GM18868 (cell line): ENCODE results near the gene GPRIN2.
"Not testable (repeated sequence)": the region's sequence is repeated elsewhere in the genome, so short reads cannot be mapped to it uniquely, and the experiment has no call there.

ENCODE experiments used
- ATAC-seq: cut with Tn5 transposase; IDR thresholded peaks from one replicate; pipeline ENCODE4 v1.9.1; 2021; ENCODE audit warnings: mild to moderate bottlenecking, moderate library complexity; ENCODE audit not compliant: unreplicated experiment

The GPRIN2 gene

DNA sequence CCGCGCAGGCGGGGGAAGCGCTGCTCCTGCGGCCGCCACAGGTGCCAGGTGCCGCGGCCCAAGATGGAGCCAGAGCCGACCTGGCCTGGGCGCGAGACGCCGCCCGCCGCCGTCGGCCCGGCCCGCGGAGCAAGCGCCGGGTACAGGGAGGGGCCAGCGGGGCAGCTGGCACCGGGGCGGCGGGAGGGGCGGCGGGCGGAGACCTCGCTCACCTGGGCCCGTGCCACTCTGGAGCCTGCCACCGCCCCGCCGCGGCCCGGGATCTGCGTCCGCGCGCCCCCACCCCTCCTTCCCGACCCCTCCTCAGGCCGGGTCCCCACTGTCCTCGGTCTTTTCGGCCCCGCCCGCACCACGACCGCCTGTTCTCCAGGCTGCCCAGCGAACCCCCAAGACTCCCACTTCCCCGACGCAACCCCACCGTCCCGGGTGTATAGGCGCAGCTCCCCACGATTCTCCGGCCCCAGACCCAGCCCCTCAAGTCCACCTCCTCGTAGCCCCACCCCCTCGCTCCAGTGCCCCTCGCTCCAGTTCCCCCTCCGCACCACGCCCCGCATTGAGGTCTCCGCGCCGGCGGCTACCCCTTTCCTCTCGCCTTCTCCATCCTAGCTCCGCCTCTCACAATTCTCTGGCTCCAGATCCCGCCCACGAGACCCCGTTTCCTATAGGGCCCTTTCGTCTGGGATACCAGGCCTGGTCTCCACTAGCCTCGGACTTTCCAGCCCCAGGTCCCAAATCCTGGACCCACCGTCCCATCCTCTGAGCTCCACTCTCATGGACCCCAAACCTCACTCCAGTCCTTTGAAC lies at the start of gene GPRIN2:
TSS of gene GPRIN2 (minus strand) at position 144 of the 804 bp plus-strand sequence. CDS start 5,922 bp downstream, outside the sequence.
- no peak for ATAC-seq

DNA sequence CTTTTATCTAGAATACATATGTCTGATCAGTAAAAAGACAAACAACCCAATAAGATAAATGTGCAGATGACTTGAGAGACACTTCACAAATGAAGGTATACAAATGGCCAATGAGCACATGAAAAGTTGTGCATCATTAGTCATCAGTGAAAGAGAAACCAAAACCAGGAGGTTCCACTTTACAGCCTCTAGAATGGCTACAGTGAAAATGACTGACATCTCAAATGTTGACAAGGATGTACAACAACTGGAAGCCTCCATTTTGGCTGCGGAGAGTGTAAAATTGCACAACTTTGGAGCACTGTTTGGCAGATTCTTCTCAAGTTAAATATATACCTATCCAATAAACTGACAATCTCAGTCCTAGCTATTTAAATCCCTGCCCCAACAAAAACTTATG lies 44.1 kb upstream of the GPRIN2 start:
- ATAC-seq = peak; percentile 62

DNA sequence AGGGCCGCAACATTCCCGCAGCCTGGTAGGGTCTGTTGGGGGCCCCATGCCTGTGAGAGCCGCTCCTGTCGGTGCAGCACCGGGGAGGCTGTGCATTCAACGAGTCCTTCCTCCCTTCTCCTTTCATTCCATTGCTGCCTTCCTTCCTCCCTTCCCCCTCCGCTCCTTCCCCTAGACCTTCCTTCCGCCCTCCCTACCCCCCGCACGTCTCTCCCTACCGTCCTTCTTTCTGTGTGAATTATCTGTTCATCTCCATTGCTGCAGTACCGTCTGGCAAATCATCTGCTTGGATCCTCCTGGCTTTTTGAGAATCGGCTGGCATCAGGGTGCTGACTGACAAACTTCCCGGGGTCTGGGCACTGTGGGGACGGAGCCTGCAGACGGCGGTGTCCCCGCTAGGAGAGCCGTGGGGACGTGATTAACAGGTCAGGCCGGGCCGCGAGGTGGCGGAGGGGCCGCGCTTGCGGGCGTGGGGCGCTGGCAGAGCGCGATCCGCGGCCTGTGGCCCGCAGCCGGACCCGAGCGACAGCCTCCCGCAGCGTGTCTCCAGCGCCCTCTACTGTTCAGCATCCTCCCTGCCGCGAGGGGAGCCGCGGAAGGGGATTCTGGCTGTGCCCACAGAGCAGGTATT lies 41.3 kb upstream of the GPRIN2 start:
- peak; percentile 84 for ATAC-seq

DNA sequence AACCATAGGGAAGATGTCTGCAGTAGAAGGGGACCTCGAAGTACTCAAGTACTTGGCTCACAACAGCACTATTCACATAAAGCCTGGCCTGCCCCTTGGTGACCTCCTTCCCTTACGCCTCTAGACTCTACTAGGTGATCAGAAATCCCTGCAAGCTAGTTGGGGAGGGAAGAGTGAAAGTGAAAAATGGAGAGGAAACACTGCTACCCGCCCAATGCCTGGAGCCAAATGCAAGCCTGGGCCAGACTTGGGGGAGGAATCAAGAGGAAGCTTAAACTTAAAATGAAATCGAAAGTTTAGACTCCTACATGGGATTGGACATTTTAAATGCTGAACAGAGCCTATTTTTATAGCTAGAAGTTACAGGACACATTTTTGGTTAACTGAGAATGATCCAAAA lies 40.1 kb upstream of the GPRIN2 start:
- ATAC-seq = peak; percentile 32

DNA sequence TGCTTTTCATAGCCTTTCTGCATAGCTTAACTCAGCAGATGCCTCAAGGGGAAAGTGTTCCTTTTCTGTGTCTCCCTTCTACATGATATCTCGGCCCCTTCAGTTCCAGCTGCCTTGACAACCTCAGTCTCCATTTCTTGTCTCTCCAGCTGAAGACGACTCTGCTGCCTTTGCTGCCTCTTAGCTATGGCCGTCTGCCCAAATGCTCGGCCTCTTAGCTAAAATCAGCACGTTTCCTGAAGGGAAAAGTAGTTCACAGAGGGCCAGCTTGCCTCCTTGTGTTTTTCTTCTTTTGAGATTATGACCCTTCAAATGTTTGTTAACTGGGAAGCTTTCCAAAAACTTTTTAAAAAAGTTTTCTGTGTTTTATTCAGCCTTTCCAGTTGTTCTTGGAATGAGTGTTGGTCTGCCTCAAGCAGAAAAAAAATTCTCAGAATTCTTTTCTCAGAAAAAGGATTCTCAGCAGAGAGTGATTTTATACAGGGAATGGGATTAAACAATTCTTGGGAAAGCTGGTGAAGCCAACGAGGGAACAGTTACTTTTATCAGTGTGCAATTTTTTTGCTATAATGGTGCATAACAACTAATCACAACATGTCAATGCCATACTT lies 38.1 kb upstream of the GPRIN2 start:
- not testable (repeated sequence) for ATAC-seq

DNA sequence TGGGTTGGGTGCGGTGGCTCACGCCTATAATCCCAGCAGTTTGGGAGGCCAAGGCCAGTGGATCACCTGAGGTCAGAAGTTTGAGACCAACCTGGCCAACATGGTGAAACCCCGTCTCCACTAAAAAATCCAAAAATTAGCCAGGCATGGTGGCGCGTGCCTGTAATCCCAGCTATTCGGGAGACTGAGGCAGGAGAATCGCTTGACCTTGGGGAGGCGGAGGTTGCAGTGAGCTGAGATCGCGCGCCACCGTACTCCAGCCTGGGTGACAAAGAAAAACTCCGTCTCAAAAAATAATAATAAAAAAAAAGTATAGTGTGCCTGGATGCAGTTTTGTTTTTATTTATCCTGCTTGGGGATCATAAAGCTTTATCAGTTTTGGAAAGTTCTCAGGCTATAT lies 36.8 kb upstream of the GPRIN2 start:
- not testable (repeated sequence) for ATAC-seq

DNA sequence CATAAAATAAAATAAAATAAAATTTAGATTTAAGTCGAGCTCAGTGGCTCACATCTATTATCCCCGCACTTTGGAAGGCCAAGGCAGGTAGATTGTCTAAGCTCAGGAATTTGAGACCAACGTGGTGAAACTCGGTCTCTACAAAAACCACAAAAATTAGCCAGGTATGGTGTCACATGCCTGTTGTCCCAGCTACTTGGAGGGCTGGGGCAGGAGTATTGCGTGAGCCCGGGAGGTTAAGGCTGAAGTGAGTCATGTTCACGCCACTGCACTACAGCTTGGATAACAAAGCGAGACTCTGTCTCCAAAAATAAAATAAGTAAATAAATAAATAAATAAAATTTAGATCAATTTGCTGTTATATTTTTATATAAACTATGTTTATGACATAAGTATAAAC lies 34.6 kb upstream of the GPRIN2 start:
- ATAC-seq = not testable (repeated sequence)

DNA sequence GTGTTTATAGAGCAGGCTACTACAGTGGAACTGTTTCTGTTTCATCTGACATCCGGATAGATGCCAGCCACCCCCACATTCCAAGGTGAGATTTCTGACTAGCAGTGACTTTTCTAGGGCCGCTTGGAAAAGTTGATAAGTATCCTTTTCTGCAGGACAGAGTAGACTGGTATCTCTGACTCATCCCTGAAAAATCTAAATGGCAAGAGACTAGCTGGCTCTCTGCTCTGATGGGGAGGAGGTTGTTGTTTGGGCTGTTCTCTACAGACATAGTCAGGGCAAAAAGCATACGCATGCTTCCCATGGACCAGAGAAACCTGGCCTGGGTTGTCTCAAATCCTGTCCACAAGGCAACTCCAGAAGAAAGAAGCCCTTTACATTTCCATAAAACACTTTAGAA lies 33.1 kb upstream of the GPRIN2 start:
- not testable (repeated sequence) for ATAC-seq

DNA sequence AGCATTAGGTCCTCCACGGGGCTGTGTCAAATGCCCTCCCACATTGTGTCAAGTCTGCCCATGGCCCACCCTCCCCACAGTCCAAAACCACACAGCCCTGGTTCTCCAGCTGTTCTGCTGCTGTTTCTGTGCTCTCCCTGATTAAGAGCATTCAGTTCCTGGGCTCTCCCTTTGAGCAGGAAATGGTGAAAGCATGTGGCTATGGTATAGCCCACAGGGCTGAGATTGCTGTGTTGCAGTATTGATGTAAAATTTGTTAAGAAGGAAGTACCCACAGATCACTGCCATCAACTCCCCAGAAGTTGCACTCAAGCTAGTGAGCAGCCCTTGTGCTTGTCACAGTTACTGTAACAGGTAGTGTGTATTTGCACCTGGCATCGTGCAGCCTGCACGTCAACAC lies 31.8 kb upstream of the GPRIN2 start:
- not testable (repeated sequence) for ATAC-seq

DNA sequence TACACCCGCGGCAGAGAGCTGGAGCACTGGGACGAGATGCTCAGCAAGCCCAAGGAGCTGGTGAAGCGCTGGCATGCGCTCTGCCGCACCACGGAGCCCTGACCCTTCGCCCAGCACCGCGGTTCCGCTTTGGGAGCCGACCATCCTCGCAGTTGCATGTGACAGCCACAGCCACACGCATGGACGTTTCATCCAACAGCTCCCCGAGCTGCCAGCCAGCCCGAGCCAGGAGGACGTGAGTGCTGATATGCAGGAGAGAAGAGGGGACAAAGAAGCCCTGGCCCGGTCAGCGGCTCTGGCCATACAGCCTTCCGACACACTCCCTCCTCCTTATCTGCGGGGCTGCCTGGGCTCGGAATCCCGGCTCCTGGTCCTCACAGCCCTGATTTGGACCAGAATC lies 31.1 kb upstream of the GPRIN2 start:
- ATAC-seq = not testable (repeated sequence)

DNA sequence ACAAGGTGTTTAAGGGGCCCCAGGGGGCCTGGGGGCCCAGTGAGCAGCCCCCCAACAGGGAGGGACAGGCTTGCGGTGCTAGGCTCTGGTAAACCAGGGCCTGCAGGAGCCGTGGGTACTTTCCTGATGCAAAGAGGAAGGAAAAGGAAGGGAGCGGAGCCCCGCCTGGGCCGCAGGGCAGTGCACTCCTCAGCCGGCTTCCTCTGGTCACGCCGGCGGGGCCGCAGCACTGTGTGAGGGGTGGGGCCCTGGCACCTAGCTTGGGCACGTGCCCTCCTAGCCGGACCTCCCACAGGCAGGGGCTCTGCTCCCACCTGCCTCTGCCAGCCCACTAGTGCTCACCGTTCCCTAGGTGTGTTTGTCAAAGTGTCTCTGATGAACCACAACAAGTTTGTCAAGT lies 28.8 kb upstream of the GPRIN2 start:
- ATAC-seq = not testable (repeated sequence)

DNA sequence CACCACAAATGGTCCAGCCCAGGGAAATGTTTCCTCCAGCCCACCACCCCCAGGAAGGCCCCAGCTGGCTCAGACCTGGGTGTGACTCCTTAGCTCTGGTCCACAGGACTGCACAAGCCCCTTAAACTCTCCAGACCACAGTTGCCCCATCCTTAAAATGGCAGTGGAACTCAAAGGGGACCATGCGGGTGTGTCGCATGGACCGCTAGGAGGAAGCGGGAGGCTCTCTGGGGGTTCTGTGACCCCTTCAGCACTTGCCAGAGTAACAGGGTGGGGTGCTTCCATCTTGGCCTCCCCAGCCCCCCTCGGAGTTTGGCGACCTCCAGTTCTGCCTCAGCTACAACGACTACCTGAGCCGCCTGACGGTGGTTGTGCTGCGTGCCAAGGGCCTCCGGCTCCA lies 27.7 kb upstream of the GPRIN2 start:
- ATAC-seq = not testable (repeated sequence)

DNA sequence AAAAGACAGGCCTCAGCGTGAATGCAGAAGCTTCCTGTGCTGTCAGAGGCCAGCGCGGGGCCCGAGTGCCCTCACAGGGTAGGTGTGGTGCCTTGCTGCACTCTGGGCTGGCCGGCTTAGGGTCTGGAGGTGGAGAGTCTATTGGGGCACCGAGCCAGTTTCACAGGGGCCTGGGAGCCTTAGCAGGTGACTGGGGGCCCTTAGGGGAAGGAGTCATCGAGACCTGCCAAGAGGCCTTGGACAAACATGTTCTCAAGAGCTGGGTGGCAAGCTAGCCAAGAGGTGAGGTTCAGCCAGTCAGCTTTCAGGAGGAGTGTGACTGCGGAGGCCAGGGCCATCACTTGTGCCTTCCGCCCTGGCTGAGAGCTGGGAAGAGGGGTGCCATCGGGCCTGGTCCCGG lies 26.1 kb upstream of the GPRIN2 start:
- ATAC-seq = not testable (repeated sequence)

DNA sequence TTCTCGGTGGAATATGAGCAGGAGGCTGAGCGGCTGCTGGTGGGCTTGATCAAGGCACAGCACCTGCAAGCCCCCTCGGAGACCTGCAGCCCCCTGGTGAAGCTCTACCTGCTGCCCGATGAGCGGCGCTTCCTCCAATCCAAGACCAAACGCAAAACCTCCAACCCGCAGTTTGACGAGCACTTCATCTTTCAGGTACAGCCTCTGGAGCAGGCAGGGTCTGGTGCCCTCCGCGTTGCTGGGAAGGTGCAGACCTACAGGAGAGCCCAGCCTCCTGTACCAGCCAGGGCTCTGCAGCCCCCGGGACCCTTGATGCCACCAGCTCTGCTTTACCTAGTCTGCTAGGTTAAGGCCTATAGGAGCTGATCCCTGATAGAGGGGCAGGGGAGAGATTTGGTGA lies 25.5 kb upstream of the GPRIN2 start:
- ATAC-seq = not testable (repeated sequence)

DNA sequence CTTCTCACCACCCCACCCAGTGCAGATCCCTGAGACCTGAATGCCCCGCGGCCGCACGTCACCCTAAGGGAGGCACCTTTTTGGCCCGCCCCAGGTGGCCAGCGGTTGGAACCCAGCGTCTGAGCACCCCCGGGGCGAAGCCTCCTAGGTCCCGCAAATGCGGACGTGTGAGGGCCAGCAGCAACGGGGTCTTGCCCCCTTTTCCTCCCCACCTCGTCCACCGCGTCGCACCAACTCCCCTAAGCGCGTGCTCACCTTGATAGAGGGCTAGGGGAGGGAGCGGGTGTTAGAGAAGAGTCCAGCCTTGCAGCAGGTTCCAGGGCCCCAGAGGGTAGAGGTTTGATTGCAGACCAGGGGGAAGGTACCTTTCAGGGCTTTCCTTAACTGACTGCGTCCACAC lies 22.9 kb upstream of the GPRIN2 start:
- ATAC-seq = not testable (repeated sequence)

DNA sequence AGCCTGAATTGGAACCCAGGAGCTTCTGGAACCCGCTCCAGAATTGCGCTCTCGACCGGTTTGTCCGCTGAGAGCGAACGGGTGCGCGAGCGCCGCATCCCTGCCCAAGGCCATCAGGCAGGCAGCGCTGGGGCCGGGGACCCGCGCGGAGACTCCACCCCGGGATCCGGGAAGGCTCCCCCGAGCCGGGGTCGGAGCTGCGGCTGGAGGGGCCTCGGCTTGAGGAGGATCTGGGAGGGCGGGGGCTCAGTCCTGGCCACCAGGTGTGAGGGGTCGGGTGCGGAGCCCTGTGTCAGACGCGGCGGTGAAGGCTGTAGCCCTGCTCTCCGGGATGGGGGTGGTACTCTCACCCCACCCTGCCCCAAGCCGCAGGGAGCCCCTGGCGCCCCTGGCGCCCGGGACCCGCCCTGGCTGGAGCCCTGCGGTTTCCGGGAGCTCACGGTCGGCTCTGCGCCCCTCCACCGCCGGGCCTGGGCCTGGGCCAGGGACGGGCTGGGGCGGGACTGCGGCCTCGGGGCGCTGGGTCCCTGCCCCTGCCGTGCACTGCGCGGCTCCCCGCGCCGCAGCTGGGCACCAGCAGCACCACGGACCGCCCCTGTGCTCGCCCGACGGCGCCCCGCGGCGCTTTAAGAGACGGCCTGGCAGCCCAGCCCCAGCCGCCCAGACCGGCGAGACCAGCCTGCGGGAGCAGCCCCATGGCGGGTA lies 22.2 kb upstream of the GPRIN2 start, which contains the start of gene SYT15:
TSS of gene SYT15 (plus strand) at position 655 of the 705 bp plus-strand sequence. CDS start at position 696, 41 bp downstream.
- ATAC-seq = not testable (repeated sequence)

DNA sequence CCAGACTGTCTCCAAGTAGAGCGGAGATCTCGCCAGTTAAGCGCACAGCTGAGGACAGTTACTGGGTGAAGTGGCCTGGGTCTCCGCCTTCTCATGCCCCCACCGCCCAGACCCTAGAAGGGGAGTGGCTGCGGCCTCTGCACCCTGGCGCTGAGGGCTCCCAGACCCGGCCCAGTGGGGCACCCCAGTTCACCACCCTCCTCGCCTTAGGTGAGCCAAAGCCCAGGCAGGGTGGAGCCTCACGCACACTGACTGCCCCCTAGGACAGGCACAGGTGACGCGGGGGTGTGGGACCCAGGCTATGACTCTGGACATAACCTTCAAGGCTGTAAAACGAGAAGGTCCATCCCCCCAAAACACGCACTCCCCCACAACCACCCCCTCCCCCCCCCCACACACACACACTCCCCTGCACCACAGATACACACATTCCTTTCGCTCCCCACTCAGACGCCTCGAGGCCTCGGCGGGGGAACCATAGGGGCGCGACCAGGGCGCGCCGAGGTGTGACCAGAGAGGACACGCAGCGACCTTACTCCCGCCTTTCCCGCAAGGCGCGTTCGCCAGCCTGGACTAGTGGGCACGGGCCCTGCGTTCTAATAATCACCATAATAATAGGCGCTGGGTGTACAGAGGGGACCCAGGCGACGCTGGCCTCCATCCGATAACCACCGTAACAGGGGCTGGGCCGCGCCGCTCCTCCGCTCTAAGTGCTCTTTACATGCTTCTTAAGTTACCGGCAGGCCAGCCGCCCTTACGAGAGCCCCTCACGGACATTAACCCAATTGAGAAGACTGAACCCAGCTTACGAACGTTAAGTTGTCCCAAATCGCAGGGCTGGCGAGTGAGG lies 21.4 kb upstream of the GPRIN2 start:
- ATAC-seq = not testable (repeated sequence)

DNA sequence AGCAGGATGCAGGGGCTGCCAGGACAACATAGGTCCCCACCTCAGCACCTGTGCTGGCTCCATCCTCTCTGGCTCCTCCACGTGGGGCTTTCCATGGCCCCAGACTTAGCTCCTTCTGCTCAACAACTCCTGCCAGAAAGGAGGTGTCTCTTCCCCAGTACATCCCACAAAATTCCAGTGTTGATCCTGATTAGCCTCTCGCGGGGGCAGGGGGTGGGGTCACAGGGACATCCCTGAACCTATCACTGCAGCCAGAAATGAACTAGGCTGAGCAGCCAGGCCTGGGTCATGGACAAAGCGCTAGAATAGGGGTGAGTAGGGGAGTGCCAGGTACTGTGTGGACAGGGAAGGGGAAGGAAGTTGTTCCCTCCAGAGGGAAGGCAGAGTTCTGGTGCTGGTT lies 17.4 kb upstream of the GPRIN2 start:
- not testable (repeated sequence) for ATAC-seq

DNA sequence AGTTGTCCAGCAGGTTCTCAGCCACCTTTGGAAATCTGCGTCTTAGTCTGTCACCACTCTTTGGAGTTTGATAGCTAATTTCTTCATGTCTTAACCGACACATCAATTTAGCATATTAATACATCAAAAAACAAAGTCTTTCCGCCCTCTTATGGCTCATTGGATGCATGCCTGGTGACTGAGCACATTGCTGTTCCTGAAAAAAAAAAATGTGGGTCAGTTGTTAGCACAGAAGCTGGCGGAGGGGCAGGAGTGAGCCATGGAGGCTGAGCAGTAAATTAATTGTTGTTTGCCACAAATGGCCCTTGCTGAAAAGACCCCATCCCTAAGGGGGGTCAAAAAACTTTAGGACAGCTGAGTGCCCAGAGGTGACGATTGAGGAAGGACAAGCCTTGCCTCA lies 16.9 kb upstream of the GPRIN2 start:
- not testable (repeated sequence) for ATAC-seq

DNA sequence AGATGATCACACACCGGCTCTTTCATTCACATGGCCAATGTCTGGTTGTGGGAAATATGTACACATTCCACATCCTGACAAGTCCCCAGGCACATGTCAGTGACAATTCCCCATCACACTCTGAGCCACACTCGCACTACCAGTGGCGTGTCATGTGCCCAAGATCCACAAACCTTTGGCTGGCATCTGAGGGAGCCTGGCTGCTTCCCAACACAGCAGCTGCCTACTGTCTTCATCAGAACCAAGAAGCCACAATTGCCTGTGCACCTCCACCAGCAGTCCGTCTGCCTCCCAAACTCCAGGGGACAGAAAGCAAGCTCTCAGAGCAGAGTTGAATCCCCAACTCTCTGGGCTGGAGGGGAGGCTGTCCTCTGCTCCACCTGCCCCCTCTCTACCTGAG lies 16.3 kb upstream of the GPRIN2 start:
- not testable (repeated sequence) for ATAC-seq
